HEK293 (cell line): ENCODE results near the gene IL1RAPL1.

Source experiments
- BCL11B ChIP-seq: fragments of 450-650 bp; formaldehyde crosslinking; IDR thresholded peaks from 2 replicates; pipeline ENCODE4 v1.5.1; 2016; ENCODE audit warnings: low read depth, missing biosample characterization, missing genetic modification characterization
- CTCF ChIP-seq: fragments of 450-650 bp; formaldehyde crosslinking; IDR thresholded peaks from 2 replicates; pipeline ENCODE4 v1.5.1; 2016; ENCODE audit warnings: missing biosample characterization, missing genetic modification characterization
- PBX3 ChIP-seq: sonication (generic); formaldehyde crosslinking; IDR thresholded peaks from 2 replicates; pipeline ENCODE4 v1.8.1; 2022; ENCODE audit warnings: mild to moderate bottlenecking, moderate library complexity, missing genetic modification reagents
- PRDM4 ChIP-seq: fragments of 450-650 bp; formaldehyde crosslinking; IDR thresholded peaks from 2 replicates; pipeline ENCODE4 v1.5.1; 2017; ENCODE audit warnings: missing biosample characterization, missing genetic modification characterization
- SALL2 ChIP-seq: fragments of 450-650 bp; formaldehyde crosslinking; IDR thresholded peaks from 2 replicates; pipeline ENCODE4 v1.5.0; 2017; ENCODE audit warnings: missing biosample characterization, mild to moderate bottlenecking, missing genetic modification characterization, borderline replicate concordance
- TCF7L2 ChIP-seq: IDR thresholded peaks from 2 replicates; pipeline ENCODE4 v1.6.1; 2011; ENCODE audit warnings: low read depth, mild to moderate bottlenecking, inconsistent platforms, low read length, moderate library complexity, borderline replicate concordance
- YY1 ChIP-seq: fragments of 450-650 bp; formaldehyde crosslinking; IDR thresholded peaks from 2 replicates; pipeline ENCODE4 v1.5.1; 2018; ENCODE audit warnings: missing biosample characterization, missing genetic modification characterization
- YY2 ChIP-seq: fragments of 450-650 bp; formaldehyde crosslinking; IDR thresholded peaks from 2 replicates; pipeline ENCODE4 v1.5.1; 2016; ENCODE audit warnings: missing biosample characterization, missing genetic modification characterization
- ZBTB21 ChIP-seq: fragments of 450-650 bp; formaldehyde crosslinking; IDR thresholded peaks from 2 replicates; pipeline ENCODE4 v1.5.1; 2017; ENCODE audit warnings: missing biosample characterization, missing genetic modification characterization
- ZFP37 ChIP-seq: fragments of 450-650 bp; formaldehyde crosslinking; IDR thresholded peaks from 2 replicates; pipeline ENCODE4 v1.5.1; 2016; ENCODE audit warnings: missing biosample characterization, missing genetic modification characterization

- TF ChIP-seq CTCF (tag by site-specific recombination) (no peak), PRDM4 (tag by site-specific recombination) (no peak), TCF7L2 (no peak), YY1 (tag by site-specific recombination) (no peak), YY2 (tag by site-specific recombination) (no peak), ZBTB21 (tag by site-specific recombination) (no peak), BCL11B (tag by site-specific recombination) (no peak), PBX3 (CRISPR knock-in tag) (no peak), SALL2 (tag by site-specific recombination) (no peak), ZFP37 (tag by site-specific recombination) (no peak)
Measured at GRCh38 chrX:29617725-29618124, 1030.5 kb downstream of the IL1RAPL1 start.
